Measurements from ENCODE around the gene PCK2. TPM values are rescaled to one million over a fixed set of nuclear protein-coding genes. Genes with fewer than 3 reads are reported as not detected.

Gene PCK2
- total and polyA plus RNA-seq, 9 donors: 2.4 to 66.8 (median 5.4) TPM

- no peak for TF ChIP-seq POLR2A (IDR thresholded peaks at IDR 0.05)
- TF ChIP-seq EP300 (IDR thresholded peaks at IDR 0.05): no peak
- TF ChIP-seq CTCF (IDR thresholded peaks at IDR 0.05): peak; percentile 65 to 85 (median 80)
These were observed 35.7 kb upstream of the PCK2 start for GRCh38 chr14:24058260-24058950.

GRCh38 chr14:24058951-24059475, 35.1 kb upstream of the PCK2 start:
- WGBS, 3 donors: 80 to 87% (median 83%) methylated on average over 10 of the region's 10 CpGs
- TF ChIP-seq POLR2A (IDR thresholded peaks at IDR 0.05): no peak
- no peak for TF ChIP-seq EP300 (IDR thresholded peaks at IDR 0.05)
- no peak for TF ChIP-seq CTCF (IDR thresholded peaks at IDR 0.05)

More at GRCh38 chr14:24058260-24058950, 35.7 kb upstream of the PCK2 start:
- Histone ChIP-seq H3K4me3 (no peak overlapping the region), H3K36me3 (no peaks in the 10 kb centered on the region), H3K4me1 (ENCODE audit: insufficient read depth) (no peaks in the 10 kb centered on the region), H3K27me3 (no peaks in the 10 kb centered on the region), H3K9me3 (no peaks in the 10 kb centered on the region), H3K27ac (no peak overlapping the region)
- DNase-seq: peak in 4 of 5 donors; percentile 63 to 85 (median 74)
- intact Hi-C loops (cut with DNase I): loop anchor here in 3 of 4 donors (5.0 to 10.0 kb wide), 2 partner anchors 46 to 104 kb away; partner anchors contain the start of gene IRF9 (in 1 of the 3)
- WGBS, 3 donors: 32 to 48% (median 36%) methylated on average over 7 of the region's 7 CpGs

GRCh38 chr14:24059841-24060388, 34.2 kb upstream of the PCK2 start:
- Histone ChIP-seq H3K4me1 (ENCODE audit: insufficient read depth) (no peaks in the 10 kb centered on the region), H3K36me3 (no peaks in the 10 kb centered on the region), H3K9me3 (no peaks in the 10 kb centered on the region), H3K27ac (no peak overlapping the region), H3K27me3 (no peaks in the 10 kb centered on the region), H3K4me3 (no peak overlapping the region)
- intact Hi-C loops (cut with DNase I): loop anchor here in 3 of 4 donors (5.0 to 10.0 kb wide), 3 partner anchors 42 to 102 kb away; partner anchors contain the start of gene IRF9 (in 1 of the 3)
- peak in 2 of 5 donors; percentile 18 to 28 for DNase-seq
- WGBS, 3 donors: 83 to 92% (median 91%) methylated on average over 16 of the region's 16 CpGs
- no peak for TF ChIP-seq POLR2A (IDR thresholded peaks at IDR 0.05)
- TF ChIP-seq EP300 (IDR thresholded peaks at IDR 0.05): no peak
- no peak for TF ChIP-seq CTCF (IDR thresholded peaks at IDR 0.05)

More at GRCh38 chr14:24058951-24059475, 35.1 kb upstream of the PCK2 start:
- H3K9me3 ChIP-seq: no peaks in the 10 kb centered on the region
- DNase-seq: peak in 2 of 5 donors; percentile 17 to 25
- no peaks in the 10 kb centered on the region for H3K36me3 ChIP-seq
- intact Hi-C loops (cut with DNase I): loop anchor here in 3 of 4 donors (5.0 to 10.0 kb wide), 2 partner anchors 46 to 103 kb away; partner anchors contain the start of gene IRF9 (in 1 of the 3)
- no peak overlapping the region for H3K4me3 ChIP-seq
- no peaks in the 10 kb centered on the region for H3K4me1 ChIP-seq (ENCODE audit: insufficient read depth)
- no peak overlapping the region for H3K27ac ChIP-seq
- no peaks in the 10 kb centered on the region for H3K27me3 ChIP-seq

GRCh38 chr14:24060443-24060842, 33.7 kb upstream of the PCK2 start:
- Histone ChIP-seq H3K9me3 (no peaks in the 10 kb centered on the region), H3K27me3 (no peaks in the 10 kb centered on the region), H3K4me3 (no peak overlapping the region), H3K4me1 (ENCODE audit: insufficient read depth) (no peaks in the 10 kb centered on the region), H3K36me3 (no peaks in the 10 kb centered on the region), H3K27ac (no peak overlapping the region)
- DNase-seq: no peak
- WGBS, 3 donors: 91 to 96% (median 92%) methylated on average over 9 to 10 of the region's 10 CpGs
- intact Hi-C loops (cut with DNase I): loop anchor here in 1 of 4 donors (5.0 kb wide), 1 partner anchor 42 kb away; no protein-coding TSS in a partner anchor
- TF ChIP-seq POLR2A (IDR thresholded peaks at IDR 0.05) (no peak), CTCF (IDR thresholded peaks at IDR 0.05) (no peak), EP300 (IDR thresholded peaks at IDR 0.05) (no peak)
